HG03575 (cell line): ENCODE data around the gene COX7C.
"Not testable (repeated sequence)": the region's sequence is repeated elsewhere in the genome, so short reads cannot be mapped to it uniquely, and the experiment has no call there.

Experiments
- ATAC-seq: cut with Tn5 transposase; IDR thresholded peaks from one replicate; pipeline ENCODE4 v1.9.1; 2021; ENCODE audit not compliant: unreplicated experiment, insufficient number of reproducible peaks, low FRiP score; ENCODE audit errors: extremely low read depth

COX7C gene

GRCh38 chr5:86649832-86650505 is 32.2 kb downstream of the COX7C start:
- no peak for ATAC-seq

GRCh38 chr5:86660771-86661170 is 43.0 kb downstream of the COX7C start:
- ATAC-seq, result not testable (repeated sequence)

GRCh38 chr5:86664173-86664572 is 46.4 kb downstream of the COX7C start:
- no peak for ATAC-seq

GRCh38 chr5:86665984-86666760 is 48.4 kb downstream of the COX7C start:
- no peak for ATAC-seq

GRCh38 chr5:86666981-86667380 is 49.2 kb downstream of the COX7C start:
- no peak for ATAC-seq
